Karpas-422 (cell line): ENCODE data around the gene WASF2. TPM values are rescaled to one million over a fixed set of nuclear protein-coding genes. Genes with fewer than 3 reads are reported as not detected.
"Not testable (repeated sequence)": the region's sequence is repeated elsewhere in the genome, so short reads cannot be mapped to it uniquely, and the experiment has no call there.

Experiments used
- DNase-seq: peaks from one replicate; pipeline ENCODE4 v3.0.0-alpha.2; 2015
- H2AFZ ChIP-seq: fragments of 200-600 bp; sonication (generic); 2 replicates; pipeline ENCODE4 v1.6.1; 2014; ENCODE audit warnings: antibody characterized with exemption, low read length, mixed read lengths
- H3K27ac ChIP-seq: fragments of 200-600 bp; sonication (generic); 2 replicates; pipeline ENCODE4 v1.5.1; 2014; ENCODE audit warnings: mild to moderate bottlenecking, low read length, moderate library complexity
- H3K27me3 ChIP-seq: fragments of 200-600 bp; sonication (generic); 2 replicates; pipeline ENCODE4 v1.6.1; 2014; ENCODE audit warnings: low read length, mixed read lengths
- H3K36me3 ChIP-seq: fragments of 200-600 bp; sonication (generic); 2 replicates; pipeline ENCODE4 v1.6.1; 2014; ENCODE audit warnings: low read length, mixed read lengths; ENCODE audit not compliant: insufficient read depth
- H3K4me1 ChIP-seq: fragments of 200-600 bp; sonication (generic); 2 replicates; pipeline ENCODE4 v1.6.1; 2014; ENCODE audit warnings: mild to moderate bottlenecking, low read length, mixed read lengths
- H3K4me2 ChIP-seq: fragments of 200-600 bp; sonication (generic); 2 replicates; pipeline ENCODE4 v1.6.1; 2014; ENCODE audit warnings: low read length, low read depth, mild to moderate bottlenecking; ENCODE audit not compliant: poor library complexity, severe bottlenecking
- H3K4me3 ChIP-seq: fragments of 200-600 bp; sonication (generic); 2 replicates; pipeline ENCODE4 v1.5.1; 2014; ENCODE audit warnings: mild to moderate bottlenecking, antibody characterized with exemption, low read length, mixed read lengths
- H3K79me2 ChIP-seq: fragments of 200-600 bp; sonication (generic); 2 replicates; pipeline ENCODE4 v1.6.1; 2014; ENCODE audit warnings: mild to moderate bottlenecking, low read length, mixed read lengths
- H3K9ac ChIP-seq: fragments of 200-600 bp; sonication (generic); 2 replicates; pipeline ENCODE4 v1.6.0; 2014; ENCODE audit warnings: low read length
- H3K9me2 ChIP-seq: fragments of 200-600 bp; sonication (generic), shearing (Covaris generic); replicated peaks from 2 replicates; pipeline ENCODE4 v1.6.0; 2014; ENCODE audit warnings: mild to moderate bottlenecking, low read length, moderate library complexity; ENCODE audit not compliant: insufficient read depth
- H3K9me3 ChIP-seq: fragments of 300-700, 200-600 bp; sonication (generic); 2 replicates; pipeline ENCODE4 v1.6.1; 2014; ENCODE audit warnings: low read length, mixed read lengths
- H4K20me1 ChIP-seq: fragments of 200-600 bp; sonication (generic); 2 replicates; pipeline ENCODE4 v1.6.1; 2014; ENCODE audit warnings: mild to moderate bottlenecking, antibody characterized with exemption, low read length, low read depth; ENCODE audit not compliant: insufficient read depth
- total RNA-seq: library from RNA; depleted of rRNA; stranded (reverse); fragments of >200 nt; shearing (Covaris generic); gene quantifications from 2 replicates; pipeline ENCODE4 v1.2.3, GENCODE V29; 2014; ENCODE audit warnings: low replicate concordance

Gene WASF2
- total RNA-seq, 1 experiment from 2014 or later = 21.7 TPM

- Histone ChIP-seq H3K9ac (no peak overlapping the region), H3K9me2 (no peaks in the 10 kb centered on the region), H3K9me3 (no peaks in the 10 kb centered on the region), H3K79me2 (peaks cover 95% of the 10 kb centered on the region), H4K20me1 (peaks cover 4% of the 10 kb centered on the region; the same call in 1 of the 2 replicates), H3K4me3 (no peak overlapping the region), H3K4me2 (peak overlapping the region; percentile 28), H3K27me3 (no peaks in the 10 kb centered on the region), H3K27ac (peak overlapping the region; percentile 55), H3K36me3 (no peaks in the 10 kb centered on the region), H3K4me1 (peaks cover 31% of the 10 kb centered on the region), H2AFZ (no peak overlapping the region)
- no peak for DNase-seq
Measured at GRCh38 chr1:27476237-27476636, 13.7 kb downstream of the WASF2 start.

- peaks cover 30% of the 10 kb centered on the region for H3K4me1 ChIP-seq
- no peaks in the 10 kb centered on the region for H3K9me3 ChIP-seq
- H3K36me3 ChIP-seq = no peaks in the 10 kb centered on the region
- H3K9ac ChIP-seq = no peak overlapping the region
- no peak for DNase-seq
- H3K79me2 ChIP-seq = peaks cover 93% of the 10 kb centered on the region
- H2AFZ ChIP-seq = no peak overlapping the region
- no peak overlapping the region for H3K27ac ChIP-seq
- H3K27me3 ChIP-seq = no peaks in the 10 kb centered on the region
- peaks cover 4% of the 10 kb centered on the region; the same call in 1 of the 2 replicates for H4K20me1 ChIP-seq
- no peaks in the 10 kb centered on the region for H3K9me2 ChIP-seq
- no peak overlapping the region for H3K4me3 ChIP-seq
- no peak overlapping the region for H3K4me2 ChIP-seq
Measured at GRCh38 chr1:27475720-27476119, 14.2 kb downstream of the WASF2 start.

GRCh38 chr1:27473755-27474154 is 16.2 kb downstream of the WASF2 start:
- H3K4me3 ChIP-seq = no peak overlapping the region
- H3K9ac ChIP-seq = no peak overlapping the region
- peaks cover 30% of the 10 kb centered on the region for H3K4me1 ChIP-seq

DNA sequence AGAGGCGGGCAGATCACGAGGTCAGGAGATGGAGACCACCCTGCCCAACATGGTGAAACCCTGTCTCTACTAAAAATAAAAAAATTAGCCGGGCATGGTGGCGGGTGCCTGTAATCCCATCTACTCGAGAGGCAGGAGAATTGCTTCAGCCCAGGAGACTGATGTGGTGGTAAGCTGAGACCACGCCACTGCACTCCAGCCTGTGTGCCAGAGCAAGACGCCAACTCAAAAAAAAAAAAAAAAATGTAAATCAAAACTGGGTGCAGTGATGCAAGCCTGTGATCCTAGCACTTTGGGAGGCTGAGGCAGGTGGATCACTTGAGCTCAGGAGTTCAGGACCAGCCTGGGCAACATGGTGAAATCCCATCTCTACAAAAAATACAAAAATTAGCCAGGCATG is 17.9 kb downstream of the WASF2 start:
- H4K20me1 ChIP-seq, H3K27ac ChIP-seq, H3K9ac ChIP-seq, H3K27me3 ChIP-seq, H3K4me3 ChIP-seq, H3K9me3 ChIP-seq, H2AFZ ChIP-seq, H3K4me2 ChIP-seq, DNase-seq, H3K36me3 ChIP-seq, H3K9me2 ChIP-seq: not testable (repeated sequence)
- Histone ChIP-seq H3K4me1 (peaks cover 22% of the 10 kb centered on the region), H3K79me2 (peaks cover 98% of the 10 kb centered on the region)

More at GRCh38 chr1:27473755-27474154, 16.2 kb downstream of the WASF2 start:
- Histone ChIP-seq H2AFZ (no peak overlapping the region), H3K27ac (no peak overlapping the region), H3K79me2 (peaks cover 95% of the 10 kb centered on the region), H3K9me3 (no peaks in the 10 kb centered on the region), H3K36me3 (no peaks in the 10 kb centered on the region), H3K27me3 (no peaks in the 10 kb centered on the region), H3K9me2 (no peaks in the 10 kb centered on the region), H4K20me1 (peaks cover 4% of the 10 kb centered on the region; the same call in 1 of the 2 replicates), H3K4me2 (no peak overlapping the region)
- no peak for DNase-seq

DNA sequence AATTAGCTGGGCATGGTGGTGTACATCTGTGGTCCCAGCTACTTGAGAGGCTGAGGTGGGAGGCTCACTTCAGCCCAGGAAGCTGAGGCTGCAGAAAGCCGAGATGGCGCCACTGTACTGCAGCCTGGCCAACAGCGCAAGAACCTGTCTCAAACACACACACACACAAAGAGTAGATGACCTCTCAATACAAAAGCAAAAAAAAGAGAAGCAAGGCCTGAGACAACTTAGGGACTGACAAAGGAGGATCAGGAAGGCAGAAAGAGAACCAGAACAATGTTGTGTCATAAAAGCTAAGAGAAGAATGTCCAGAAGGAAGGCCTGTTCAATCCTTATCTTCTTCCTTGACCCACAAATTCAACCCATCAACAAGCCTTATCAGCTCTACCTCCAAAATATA is 18.5 kb downstream of the WASF2 start:
- Histone ChIP-seq H3K4me3 (no peak overlapping the region), H3K36me3 (peaks cover under 1% of the 10 kb centered on the region; the same call in 1 of the 2 replicates), H4K20me1 (peaks cover under 1% of the 10 kb centered on the region; the same call in 1 of the 2 replicates), H3K27ac (no peak overlapping the region), H3K9me3 (no peaks in the 10 kb centered on the region), H3K79me2 (peaks cover 96% of the 10 kb centered on the region), H2AFZ (no peak overlapping the region), H3K9me2 (no peaks in the 10 kb centered on the region), H3K9ac (no peak overlapping the region), H3K4me2 (no peak overlapping the region), H3K27me3 (no peaks in the 10 kb centered on the region), H3K4me1 (peaks cover 15% of the 10 kb centered on the region)
- DNase-seq = no peak

DNA sequence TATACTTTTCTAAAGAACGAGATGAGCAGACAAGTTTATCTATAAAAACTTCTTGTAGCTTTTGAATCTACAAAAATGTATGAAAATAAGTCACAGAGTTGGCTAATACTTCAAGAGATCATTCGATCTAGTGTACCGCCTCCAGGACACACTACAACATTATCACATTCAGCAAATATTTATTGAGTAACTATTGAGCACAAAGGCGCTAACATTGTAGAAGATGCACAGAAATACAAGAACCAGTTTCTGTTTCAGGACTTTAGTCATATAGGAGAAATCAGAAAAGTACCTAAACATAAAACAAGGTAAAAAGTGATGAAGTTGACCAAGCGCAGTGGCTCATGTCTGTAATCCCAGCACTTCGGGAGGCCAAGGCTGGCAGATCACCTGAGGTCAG is 20.6 kb downstream of the WASF2 start:
- peaks cover 96% of the 10 kb centered on the region for H3K79me2 ChIP-seq
- no peak overlapping the region for H2AFZ ChIP-seq

DNA sequence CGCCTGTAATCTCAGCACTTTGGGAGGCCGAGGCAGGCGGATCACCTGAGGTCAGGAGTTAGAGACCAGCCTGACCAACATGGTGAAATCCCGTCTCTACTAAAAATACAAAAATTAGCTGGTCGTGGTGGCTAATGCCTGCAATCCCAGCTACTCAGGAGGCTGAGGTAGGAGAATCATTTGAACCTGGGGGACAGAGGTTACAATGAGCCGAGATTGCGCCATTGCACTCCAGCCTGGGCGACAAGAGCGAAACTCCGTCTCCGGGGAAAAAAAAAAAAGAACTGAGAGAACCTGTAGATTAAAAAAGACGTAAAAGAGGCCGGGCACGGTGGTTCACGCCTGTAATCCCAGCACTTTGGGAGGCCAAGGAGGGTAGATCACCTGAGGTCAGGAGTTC is 21.6 kb downstream of the WASF2 start:
- H3K9me2 ChIP-seq, H2AFZ ChIP-seq, DNase-seq, H3K4me2 ChIP-seq, H3K9ac ChIP-seq, H3K4me3 ChIP-seq, H3K9me3 ChIP-seq, H3K27ac ChIP-seq, H3K36me3 ChIP-seq, H4K20me1 ChIP-seq, H3K27me3 ChIP-seq: not testable (repeated sequence)
- peaks cover 95% of the 10 kb centered on the region for H3K79me2 ChIP-seq
- peaks cover 11% of the 10 kb centered on the region for H3K4me1 ChIP-seq

More for the DNA sequence above, 20.6 kb downstream of the WASF2 start:
- peaks cover 18% of the 10 kb centered on the region for H3K4me1 ChIP-seq
- H3K36me3 ChIP-seq = peaks cover 4% of the 10 kb centered on the region; the same call in 1 of the 2 replicates
- no peaks in the 10 kb centered on the region for H3K9me2 ChIP-seq
- H3K27ac ChIP-seq = no peak overlapping the region
- DNase-seq = no peak
- H3K9me3 ChIP-seq = no peaks in the 10 kb centered on the region
- H3K4me3 ChIP-seq = no peak overlapping the region
- H3K4me2 ChIP-seq = no peak overlapping the region
- no peaks in the 10 kb centered on the region for H3K27me3 ChIP-seq
- H3K9ac ChIP-seq = no peak overlapping the region
- no peaks in the 10 kb centered on the region; the same call in 1 of the 2 replicates for H4K20me1 ChIP-seq

DNA sequence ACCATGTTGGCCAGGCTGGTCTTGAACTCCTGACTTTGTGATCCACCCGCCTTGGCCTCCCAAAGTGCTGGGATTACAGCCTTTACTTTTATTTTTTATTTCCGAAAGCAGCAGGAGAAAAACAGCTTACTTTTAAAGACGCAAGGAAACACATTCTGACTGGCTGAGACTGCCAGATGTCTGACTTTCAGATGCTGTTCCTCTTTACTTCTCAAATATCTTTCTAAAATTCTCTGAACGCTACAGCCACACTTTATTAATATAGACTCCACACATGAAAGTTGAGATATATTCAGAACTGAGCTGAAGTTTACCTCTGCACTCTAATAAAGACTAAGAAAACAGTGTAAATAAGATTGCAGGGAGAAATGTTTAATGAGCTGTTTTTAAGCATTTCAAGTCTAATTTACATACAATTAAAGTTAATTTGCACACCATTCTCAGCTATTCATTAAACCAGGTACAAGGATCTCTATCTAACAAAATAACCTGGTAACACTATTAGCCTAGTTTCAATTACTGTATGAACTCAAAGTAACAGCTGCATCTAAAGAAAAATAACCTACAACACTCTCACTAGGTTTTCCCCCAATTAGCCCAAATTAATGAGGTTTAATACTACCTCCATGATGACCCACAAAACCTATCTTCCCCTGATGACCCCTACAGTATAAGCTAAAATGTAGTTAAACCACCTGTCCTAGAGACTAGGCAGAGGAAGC is 24.9 kb downstream of the WASF2 start:
- no peak for DNase-seq
- Histone ChIP-seq H3K4me3 (no peak overlapping the region), H3K9me2 (no peaks in the 10 kb centered on the region), H3K36me3 (peaks cover 4% of the 10 kb centered on the region; the same call in 1 of the 2 replicates), H3K27ac (no peak overlapping the region), H3K4me1 (peaks cover 16% of the 10 kb centered on the region), H3K9ac (no peak overlapping the region), H3K4me2 (no peak overlapping the region), H3K9me3 (no peaks in the 10 kb centered on the region), H2AFZ (no peak overlapping the region), H3K79me2 (peaks cover 97% of the 10 kb centered on the region), H3K27me3 (no peaks in the 10 kb centered on the region), H4K20me1 (no peaks in the 10 kb centered on the region)
